WTC11 (cell line): ENCODE data around the gene AK8.

ENCODE experiments used
- ATF2 ChIP-seq: sonication (generic); formaldehyde crosslinking; IDR thresholded peaks from 2 replicates; pipeline ENCODE4 v1.8.1; 2022; ENCODE audit warnings: low read depth, missing genetic modification reagents, borderline replicate concordance
- CREB1 ChIP-seq: sonication (generic); formaldehyde crosslinking; IDR thresholded peaks from 2 replicates; pipeline ENCODE4 v1.8.0; 2023; ENCODE audit warnings: mild to moderate bottlenecking, missing genetic modification reagents
- CTCF ChIP-seq: fragments of 200-600 bp; IDR thresholded peaks from 2 replicates; pipeline ENCODE4 v1.8.0; 2022; ENCODE audit warnings: antibody characterized with exemption
- ELF4 ChIP-seq: sonication (generic); formaldehyde crosslinking; IDR thresholded peaks from 2 replicates; pipeline ENCODE4 v1.8.1; 2022; ENCODE audit warnings: low read depth, mild to moderate bottlenecking, moderate library complexity, missing genetic modification reagents
- FOXJ3 ChIP-seq: sonication (generic); formaldehyde crosslinking; IDR thresholded peaks from 2 replicates; pipeline ENCODE4 v1.9.0; 2021; ENCODE audit warnings: missing genetic modification reagents, mild to moderate bottlenecking, borderline replicate concordance
- IRF2 ChIP-seq: sonication (generic); formaldehyde crosslinking; IDR thresholded peaks from 2 replicates; pipeline ENCODE4 v1.8.0; 2022; ENCODE audit warnings: low read depth, missing genetic modification reagents, borderline replicate concordance
- KAT7 ChIP-seq: sonication (generic); formaldehyde crosslinking; IDR thresholded peaks from 2 replicates; pipeline ENCODE4 v1.8.1; 2023; ENCODE audit warnings: missing genetic modification reagents, mild to moderate bottlenecking, borderline replicate concordance
- MAX ChIP-seq: sonication (generic); formaldehyde crosslinking; IDR thresholded peaks from 2 replicates; pipeline ENCODE4 v1.8.0; 2022; ENCODE audit warnings: mild to moderate bottlenecking, missing genetic modification reagents
- NFYB ChIP-seq: sonication (generic); formaldehyde crosslinking; conservative IDR thresholded peaks from 2 replicates; pipeline ENCODE4 v1.8.0; 2022; ENCODE audit warnings: low read depth, missing genetic modification reagents
- TCF7 ChIP-seq: sonication (generic); formaldehyde crosslinking; IDR thresholded peaks from 2 replicates; pipeline ENCODE4 v1.8.0; 2022; ENCODE audit warnings: mild to moderate bottlenecking, low read depth, missing genetic modification reagents, moderate library complexity
- TEAD4 ChIP-seq: sonication (generic); formaldehyde crosslinking; IDR thresholded peaks from 2 replicates; pipeline ENCODE4 v1.8.0; 2022; ENCODE audit warnings: mild to moderate bottlenecking, missing genetic modification reagents
- ZNF425 ChIP-seq: fragments of 250-450 bp; sonication (Bioruptor Pico); conservative IDR thresholded peaks from 2 replicates; pipeline ENCODE4 v1.9.0; 2021; ENCODE audit warnings: mild to moderate bottlenecking
- TF ChIP-seq, protein P1 (sequence below): sonication (generic); formaldehyde crosslinking; IDR thresholded peaks from 2 replicates; pipeline ENCODE4 v1.8.1; 2023; ENCODE audit warnings: mild to moderate bottlenecking, moderate library complexity, missing genetic modification reagents

GRCh38 chr9:132753593-132753880 lies 124.5 kb downstream of the AK8 start:
- TF ChIP-seq ELF4 (CRISPR knock-in tag) = no peak
- no peak for TF ChIP-seq CREB1 (CRISPR knock-in tag)
- no peak for TF ChIP-seq CTCF
- no peak for TF ChIP-seq MAX (CRISPR knock-in tag)
- no peak for TF ChIP-seq ZNF425 (CRISPR knock-in tag)
- TF ChIP-seq, protein P1, sequence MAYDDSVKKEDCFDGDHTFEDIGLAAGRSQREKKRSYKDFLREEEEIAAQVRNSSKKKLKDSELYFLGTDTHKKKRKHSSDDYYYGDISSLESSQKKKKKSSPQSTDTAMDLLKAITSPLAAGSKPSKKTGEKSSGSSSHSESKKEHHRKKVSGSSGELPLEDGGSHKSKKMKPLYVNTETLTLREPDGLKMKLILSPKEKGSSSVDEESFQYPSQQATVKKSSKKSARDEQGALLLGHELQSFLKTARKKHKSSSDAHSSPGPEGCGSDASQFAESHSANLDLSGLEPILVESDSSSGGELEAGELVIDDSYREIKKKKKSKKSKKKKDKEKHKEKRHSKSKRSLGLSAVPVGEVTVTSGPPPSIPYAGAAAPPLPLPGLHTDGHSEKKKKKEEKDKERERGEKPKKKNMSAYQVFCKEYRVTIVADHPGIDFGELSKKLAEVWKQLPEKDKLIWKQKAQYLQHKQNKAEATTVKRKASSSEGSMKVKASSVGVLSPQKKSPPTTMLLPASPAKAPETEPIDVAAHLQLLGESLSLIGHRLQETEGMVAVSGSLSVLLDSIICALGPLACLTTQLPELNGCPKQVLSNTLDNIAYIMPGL (CRISPR knock-in tag) = no peak
- no peak for TF ChIP-seq KAT7 (CRISPR knock-in tag)
- TF ChIP-seq TEAD4 (CRISPR knock-in tag) = no peak
- no peak for TF ChIP-seq IRF2 (CRISPR knock-in tag)
- no peak for TF ChIP-seq FOXJ3
- TF ChIP-seq TCF7 (CRISPR knock-in tag) = no peak
- TF ChIP-seq ATF2 = no peak
- TF ChIP-seq NFYB = no peak
